PFSK-1 (cell line): Measurements from ENCODE around the gene ABCF2.

Experiments
- POLR2AphosphoS5 ChIP-seq: IDR thresholded peaks from 2 replicates; pipeline ENCODE4 v1.6.1; 2012; ENCODE audit warnings: low read depth, mild to moderate bottlenecking, control low read depth, low read length, moderate library complexity
- REST ChIP-seq, 2 experiments: IDR thresholded peaks; 2 replicates each; pipeline versions ENCODE4 v1.6.1 to v1.8.0; 2011 to 2012; ENCODE audit warnings: low read depth in 2 of 2, low read length in 2 of 2, control low read depth in 1 of 2, inconsistent platforms in 1 of 2, mild to moderate bottlenecking in 1 of 2, moderate library complexity in 1 of 2; ENCODE audit not compliant: insufficient read depth in 1 of 2
- SIN3A ChIP-seq: IDR thresholded peaks from 2 replicates; pipeline ENCODE4 v1.6.1; 2012; ENCODE audit warnings: mild to moderate bottlenecking, low read length, moderate library complexity, borderline replicate concordance; ENCODE audit not compliant: insufficient read depth
- TAF1 ChIP-seq: IDR thresholded peaks from 2 replicates; pipeline ENCODE4 v1.6.1; 2012; ENCODE audit warnings: low read length, control low read depth, borderline replicate concordance; ENCODE audit not compliant: insufficient read depth

GRCh38 chr7:151186640-151187408 lies 40.2 kb downstream of the ABCF2 start, which contains the start of gene ASB10:
- no peak for TF ChIP-seq POLR2AphosphoS5
- TF ChIP-seq TAF1, result no peak
- TF ChIP-seq REST (IDR thresholded peaks at IDR 0.05; ENCODE audit: insufficient read depth in 1 of 2, low read depth in 2 of 2, low read length in 2 of 2), result no peak
- TF ChIP-seq SIN3A, result no peak
